Stimulated activated CD8-positive, alpha-beta memory T cell treated with anti-CD3 and anti-CD28 coated beads, Interleukin-12 subunit alpha, Interleukin-12 subunit beta, amount 100 ng/mL, for 4 hours (primary cell): ENCODE results near the gene P2RY13.

Experiments
- DNase-seq: peaks from one replicate; pipeline ENCODE4 v3.0.0-alpha.2; 2020; ENCODE audit warnings: low read depth

P2RY13 gene

GRCh38 chr3:151329363-151329762 is at the start of gene P2RY13:
Gene P2RY13, minus strand, starts transcription at chr3:151329549. Its CDS starts 21 bp downstream, at chr3:151329528.
- no peak for DNase-seq

DNA sequence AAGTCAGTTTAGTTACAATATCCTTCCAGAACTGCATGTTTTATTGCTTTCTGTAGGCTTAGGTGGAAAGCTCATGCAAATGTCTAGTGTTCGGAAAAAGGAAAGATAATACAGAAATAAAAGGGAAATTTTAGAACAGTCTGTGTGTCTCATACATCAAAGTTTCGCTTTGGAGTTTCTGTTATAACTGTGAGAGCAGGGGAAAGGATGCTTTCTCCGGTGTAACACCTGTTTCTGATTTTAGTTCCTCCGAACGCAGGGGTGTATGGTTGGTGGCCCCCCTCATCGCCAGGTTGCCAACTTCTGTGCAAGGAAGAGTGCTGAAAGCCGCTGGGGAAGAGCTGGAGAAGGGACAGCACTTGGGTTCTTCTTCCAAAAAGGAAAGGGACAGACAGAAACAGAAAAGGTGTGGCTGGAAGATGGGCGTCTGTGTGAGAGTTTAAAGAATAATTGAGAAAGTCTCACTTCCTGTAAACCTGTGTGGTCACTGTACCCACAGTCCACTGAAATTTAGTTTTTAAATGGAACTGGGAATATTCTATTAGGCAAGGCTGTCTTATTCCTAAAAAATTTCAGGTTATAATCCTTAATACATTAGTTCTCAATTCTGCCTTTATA is 48.5 kb upstream of the P2RY13 start:
- no peak for DNase-seq

DNA sequence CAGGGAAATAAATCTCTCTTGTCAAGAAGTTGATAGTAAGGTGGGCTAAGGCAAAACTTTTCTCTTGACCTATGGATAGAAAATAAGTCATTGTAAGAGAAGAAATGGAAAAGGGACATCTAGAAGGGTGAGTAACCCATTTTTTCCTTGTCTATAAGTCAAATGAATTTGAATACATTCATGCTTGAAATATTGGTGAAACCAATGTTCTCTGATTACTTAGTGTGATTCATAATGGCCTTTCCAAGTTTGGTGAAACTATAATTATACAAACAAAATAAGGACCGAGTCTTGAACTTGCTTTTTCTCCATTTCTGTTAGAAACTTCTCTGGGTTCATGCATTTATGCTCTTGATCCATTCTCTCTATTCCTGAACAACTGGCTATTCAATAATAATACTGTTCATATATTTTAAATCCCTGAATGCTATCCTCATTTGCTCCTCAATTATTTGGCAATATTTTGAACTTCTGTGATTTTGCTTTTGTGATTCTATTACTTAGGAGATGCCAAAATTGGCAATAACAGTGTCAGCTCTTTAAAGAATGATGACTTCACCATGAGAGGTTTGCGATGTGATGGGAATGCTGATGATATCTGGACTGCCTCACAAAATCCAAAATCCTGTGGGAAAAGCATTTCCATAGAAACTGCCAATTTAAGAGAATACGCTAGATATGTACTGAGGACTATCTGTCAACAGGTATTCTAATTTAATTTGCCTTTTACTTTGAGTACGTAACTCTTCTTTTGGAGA is 42.9 kb upstream of the P2RY13 start:
- no peak for DNase-seq

GRCh38 chr3:151371526-151371925 is 42.2 kb upstream of the P2RY13 start:
- no peak for DNase-seq

DNA sequence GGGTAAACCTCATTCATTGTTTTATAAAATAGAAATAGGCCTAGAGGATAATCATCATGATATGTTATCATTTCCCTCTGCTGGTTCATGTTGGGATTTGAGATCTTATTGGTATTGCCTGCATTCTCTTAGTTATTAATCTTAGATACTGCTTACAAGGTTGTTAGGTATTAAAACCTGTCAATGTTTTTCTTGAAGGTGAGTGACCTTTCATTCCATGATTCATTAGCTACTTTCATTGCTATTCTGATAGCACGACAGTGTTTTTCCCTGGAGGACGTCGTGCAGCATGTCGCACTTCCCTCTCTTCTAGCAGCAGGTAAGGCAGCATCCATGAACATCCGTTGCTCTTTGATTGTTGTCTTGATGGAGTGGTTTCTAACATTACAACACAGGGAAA is 38.1 kb upstream of the P2RY13 start:
- no peak for DNase-seq

GRCh38 chr3:151366993-151367392 is 37.6 kb upstream of the P2RY13 start:
- DNase-seq: no peak

GRCh38 chr3:151362751-151363174 is 33.4 kb upstream of the P2RY13 start:
- no peak for DNase-seq

GRCh38 chr3:151357463-151357850 is 28.1 kb upstream of the P2RY13 start:
- no peak for DNase-seq

DNA sequence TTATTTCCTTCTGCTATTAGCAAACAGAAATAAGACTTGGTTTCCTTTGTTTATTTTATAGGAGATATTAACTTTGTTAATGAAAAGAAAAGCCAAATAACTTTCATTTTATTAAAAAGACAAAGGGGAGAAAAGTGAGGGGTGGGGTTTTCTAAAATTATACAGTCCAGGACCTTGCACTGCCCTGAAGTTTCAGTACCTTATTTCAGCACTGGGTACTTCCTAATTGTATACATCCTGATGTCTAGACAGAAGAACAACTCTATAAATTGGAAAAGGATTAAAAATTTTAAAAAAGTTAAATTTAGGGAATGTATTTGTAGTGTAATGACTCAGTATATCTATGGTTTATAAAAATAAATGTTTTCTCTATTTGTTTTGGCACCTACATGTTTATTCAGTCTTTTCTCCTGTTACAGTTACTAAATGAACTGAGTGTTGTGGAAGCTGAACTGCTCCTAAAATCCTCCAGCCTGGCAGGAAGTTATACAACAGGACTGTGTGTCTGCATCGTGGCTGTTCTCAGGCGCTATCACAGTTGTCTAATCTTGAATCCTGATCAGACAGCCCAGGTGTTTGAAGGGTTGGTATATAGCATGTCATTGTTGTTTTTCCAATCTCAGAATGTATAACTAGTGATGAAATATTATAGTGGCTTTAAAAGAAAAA is 27.6 kb upstream of the P2RY13 start:
- no peak for DNase-seq

GRCh38 chr3:151351648-151352047 is 22.3 kb upstream of the P2RY13 start:
- no peak for DNase-seq

DNA sequence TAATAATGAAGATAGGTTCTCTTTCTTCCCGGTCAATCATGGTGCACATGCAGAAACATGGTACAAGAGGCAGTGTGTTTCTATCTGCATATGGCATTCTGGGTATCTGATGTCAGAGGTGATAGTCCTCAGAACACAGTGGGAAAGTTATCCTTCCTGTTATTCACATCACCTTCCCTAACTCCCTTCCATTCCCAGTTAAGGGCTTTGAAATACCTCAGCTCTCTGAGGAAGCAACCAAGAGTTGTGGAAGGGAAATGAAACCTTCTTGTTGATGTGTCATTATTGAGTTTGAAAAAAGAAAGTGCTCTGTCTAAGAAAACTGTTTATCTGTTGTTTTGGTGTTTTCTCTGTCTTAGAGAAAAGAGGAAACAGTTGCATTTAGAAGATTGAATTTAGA is 21.9 kb upstream of the P2RY13 start:
- DNase-seq: no peak

GRCh38 chr3:151350656-151351055 is 21.3 kb upstream of the P2RY13 start:
- DNase-seq: no peak

- DNase-seq: no peak
Measured at GRCh38 chr3:151347432-151347831, 18.1 kb upstream of the P2RY13 start.

GRCh38 chr3:151346292-151346691 is 16.9 kb upstream of the P2RY13 start:
- no peak for DNase-seq

DNA sequence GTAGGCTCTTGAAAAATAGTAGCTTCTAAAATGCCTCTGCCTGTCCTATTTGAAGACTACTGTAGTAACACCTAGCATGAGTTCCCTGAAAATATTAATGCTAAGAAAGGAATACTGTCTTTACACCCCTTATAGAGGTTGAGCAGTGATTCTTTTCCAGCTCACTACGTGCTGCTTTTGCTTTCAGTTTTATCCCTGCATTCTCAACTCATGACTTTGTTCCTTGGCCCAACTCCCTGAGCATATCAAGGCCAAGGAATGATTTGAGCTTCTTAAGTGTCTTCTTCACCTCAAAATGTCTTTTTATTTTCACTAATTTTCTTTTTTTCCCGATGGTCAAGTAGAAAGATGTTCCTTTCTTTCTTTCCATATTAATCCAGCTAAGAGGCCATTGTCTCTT is 16.5 kb upstream of the P2RY13 start:
- DNase-seq: no peak

DNA sequence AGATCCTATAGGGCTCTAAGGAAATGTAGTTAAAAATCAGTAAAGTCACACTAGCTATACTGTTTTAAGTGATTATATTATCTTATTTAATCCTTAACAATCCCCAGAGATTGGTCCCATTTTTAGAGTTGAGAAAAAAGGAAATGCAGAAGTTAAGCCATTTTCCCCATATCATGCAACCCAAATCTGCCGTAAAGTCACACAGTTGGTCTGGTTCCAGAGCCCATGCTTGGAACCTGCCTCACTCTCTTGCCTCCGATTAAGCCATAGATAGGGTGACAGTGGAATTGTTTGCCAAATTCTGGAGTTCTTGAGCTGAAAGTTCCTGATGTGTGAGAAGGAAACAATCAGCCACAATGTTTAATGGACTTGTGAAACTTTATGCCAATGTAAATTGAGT is 2.3 kb upstream of the P2RY13 start:
- no peak for DNase-seq

GRCh38 chr3:151330899-151331298 is 1.6 kb upstream of the P2RY13 start:
- no peak for DNase-seq

DNA sequence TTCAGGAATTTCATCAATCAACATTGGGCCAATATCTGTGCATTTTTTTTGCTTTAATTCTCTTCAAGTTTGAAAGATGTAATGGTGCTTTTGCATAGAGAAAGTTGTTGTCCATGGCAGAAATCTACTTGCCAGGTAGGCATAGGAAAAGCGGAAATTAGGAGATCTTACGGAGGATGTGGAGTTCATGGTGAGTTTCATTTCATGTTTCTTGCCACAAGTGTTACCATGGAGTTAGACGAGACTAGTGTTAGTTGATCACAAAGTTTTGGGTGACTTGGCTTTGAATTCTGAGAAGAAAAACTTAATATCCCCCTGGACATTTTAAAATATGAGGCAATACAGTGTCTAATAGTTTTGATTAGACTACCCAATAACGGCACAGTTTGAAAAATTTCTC is 1.0 kb upstream of the P2RY13 start:
- no peak for DNase-seq

DNA sequence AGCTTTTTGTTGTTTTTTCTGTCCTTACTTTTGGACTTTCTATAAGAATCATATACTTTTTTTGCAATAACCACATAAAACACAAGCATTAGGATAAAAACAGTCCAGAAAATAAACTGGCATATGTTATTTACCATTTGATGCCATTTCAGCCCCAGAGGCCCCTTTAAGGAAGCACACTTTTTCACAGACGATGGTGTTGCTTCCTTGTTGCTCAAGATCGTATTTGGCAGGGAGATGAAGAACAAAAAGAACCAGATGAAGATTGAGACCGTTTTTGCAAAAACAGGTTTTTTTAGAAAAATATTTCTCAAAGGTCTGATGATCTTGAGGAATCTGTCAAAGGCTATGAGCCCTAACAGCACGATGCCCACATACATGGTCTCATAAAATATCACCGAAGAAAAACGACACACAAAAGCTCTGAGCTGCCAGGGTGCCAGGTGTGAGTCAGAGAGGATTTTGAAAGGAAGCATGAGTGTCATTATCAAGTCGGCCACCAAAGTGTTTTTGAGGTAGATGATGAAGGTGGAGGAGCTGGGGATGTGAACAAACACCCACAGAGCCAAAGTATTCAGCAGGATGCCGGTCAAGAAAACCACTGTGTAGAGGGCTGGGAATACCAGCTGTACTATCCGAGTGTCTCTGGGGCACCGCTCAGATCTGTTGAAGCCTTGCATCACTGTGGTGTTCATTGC is 902 bp downstream of the P2RY13 start:
- peak; percentile 11 for DNase-seq

GRCh38 chr3:151327571-151328198 is 1.7 kb downstream of the P2RY13 start:
- no peak for DNase-seq

- DNase-seq: no peak
Measured at GRCh38 chr3:151322511-151322910, 6.8 kb downstream of the P2RY13 start.

DNA sequence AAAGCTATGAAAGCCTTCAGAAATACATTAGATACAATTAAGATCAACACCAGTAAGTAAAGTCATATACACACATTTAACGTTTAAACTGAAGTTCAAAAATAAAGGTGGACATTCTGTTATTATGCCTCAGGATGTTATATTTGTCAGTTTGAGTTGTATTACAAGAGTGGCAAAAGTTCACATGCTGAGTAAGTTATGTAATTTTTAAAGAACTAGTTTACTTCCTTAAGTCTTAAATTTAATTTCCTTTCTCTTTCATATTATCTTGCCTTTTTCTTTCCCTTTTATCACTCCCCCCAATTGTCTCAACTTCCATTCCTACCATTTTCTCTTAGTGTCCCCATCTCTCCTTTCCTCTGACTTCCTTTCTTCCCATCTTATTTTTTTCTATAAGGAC is 7.8 kb downstream of the P2RY13 start:
- no peak for DNase-seq
